Loucy (cell line): ENCODE data around the gene FAM171A2.

Source experiments
- EZH2phosphoT487 ChIP-seq: fragments of 200-600 bp; IDR thresholded peaks from 2 replicates; pipeline ENCODE4 v1.6.1; 2018; ENCODE audit warnings: antibody characterized with exemption, mild to moderate bottlenecking, moderate library complexity, borderline replicate concordance
- TF ChIP-seq, protein P1 (sequence below): fragments of 200-600 bp; sonication (generic); conservative IDR thresholded peaks from 2 replicates; pipeline ENCODE4 v1.5.1; 2014; ENCODE audit warnings: mild to moderate bottlenecking, antibody characterized with exemption, low read length

DNA sequence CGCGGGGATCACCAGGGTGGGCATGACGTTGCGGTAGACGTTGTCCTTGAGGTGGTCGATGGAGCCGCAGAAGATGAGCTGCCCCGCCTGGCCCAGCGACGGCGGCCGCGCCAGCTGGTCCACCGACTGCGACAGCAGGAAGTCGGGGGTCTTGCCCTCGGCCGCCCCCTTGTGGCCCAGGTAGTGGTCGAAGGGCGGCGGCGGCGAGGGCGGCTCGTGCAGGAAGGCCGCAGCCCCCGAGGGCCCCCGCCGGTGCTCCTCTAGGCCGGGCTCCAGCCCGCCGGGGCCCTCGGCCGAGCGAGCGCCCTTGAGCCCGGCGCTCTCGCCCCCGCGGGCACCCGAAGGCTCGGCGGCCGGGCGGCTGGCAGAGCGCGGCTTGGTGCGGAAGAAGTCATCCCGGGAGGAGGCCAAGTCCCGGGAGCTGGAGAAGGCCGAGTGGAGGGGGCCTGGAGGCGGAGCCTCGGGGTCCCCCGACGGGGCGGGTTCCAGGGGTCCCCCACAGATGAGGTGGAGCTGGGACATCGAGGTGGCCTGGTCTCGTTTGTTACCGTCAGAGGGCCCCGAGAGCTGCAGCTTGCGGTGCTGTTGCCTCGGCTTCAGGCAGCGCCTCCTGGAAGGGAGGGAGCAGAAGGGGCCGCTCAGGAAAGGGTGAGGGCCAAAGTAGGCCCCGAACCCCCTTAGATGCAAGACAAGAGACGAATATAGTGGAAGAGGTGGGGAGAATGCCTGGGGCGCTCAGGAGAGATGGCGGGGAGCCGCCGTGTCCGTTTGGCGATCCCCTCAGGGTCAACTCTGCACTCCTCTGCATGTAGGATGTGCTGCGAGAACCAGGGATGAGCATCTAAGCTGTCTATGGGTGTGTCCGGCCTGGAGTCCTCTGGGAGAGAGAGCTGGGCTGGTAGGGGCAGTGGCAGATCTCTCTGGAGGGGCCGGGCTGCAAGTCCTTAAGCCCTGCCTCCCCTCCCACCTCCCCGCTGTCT lies 8.8 kb downstream of the FAM171A2 start:
- TF ChIP-seq, protein P1, sequence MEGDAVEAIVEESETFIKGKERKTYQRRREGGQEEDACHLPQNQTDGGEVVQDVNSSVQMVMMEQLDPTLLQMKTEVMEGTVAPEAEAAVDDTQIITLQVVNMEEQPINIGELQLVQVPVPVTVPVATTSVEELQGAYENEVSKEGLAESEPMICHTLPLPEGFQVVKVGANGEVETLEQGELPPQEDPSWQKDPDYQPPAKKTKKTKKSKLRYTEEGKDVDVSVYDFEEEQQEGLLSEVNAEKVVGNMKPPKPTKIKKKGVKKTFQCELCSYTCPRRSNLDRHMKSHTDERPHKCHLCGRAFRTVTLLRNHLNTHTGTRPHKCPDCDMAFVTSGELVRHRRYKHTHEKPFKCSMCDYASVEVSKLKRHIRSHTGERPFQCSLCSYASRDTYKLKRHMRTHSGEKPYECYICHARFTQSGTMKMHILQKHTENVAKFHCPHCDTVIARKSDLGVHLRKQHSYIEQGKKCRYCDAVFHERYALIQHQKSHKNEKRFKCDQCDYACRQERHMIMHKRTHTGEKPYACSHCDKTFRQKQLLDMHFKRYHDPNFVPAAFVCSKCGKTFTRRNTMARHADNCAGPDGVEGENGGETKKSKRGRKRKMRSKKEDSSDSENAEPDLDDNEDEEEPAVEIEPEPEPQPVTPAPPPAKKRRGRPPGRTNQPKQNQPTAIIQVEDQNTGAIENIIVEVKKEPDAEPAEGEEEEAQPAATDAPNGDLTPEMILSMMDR, result no peak
- no peak for TF ChIP-seq EZH2phosphoT487
